Ecto neural progenitor cell (in vitro differentiated cells): ENCODE results near the gene ATP5PB.

Source experiments
- DNase-seq: peaks from one replicate; pipeline ENCODE4 v3.0.0-alpha.2; 2018; ENCODE audit warnings: low spot score

The ATP5PB gene

GRCh38 chr1:111448918-111449702 lies at the start of gene ATP5PB, which contains the start of gene WDR77:
TSS of gene ATP5PB (plus strand) at chr1:111449464. CDS start at chr1:111449542, 78 bp downstream.
TSS of gene WDR77 (minus strand) at chr1:111449256. CDS start at chr1:111449169, 87 bp downstream.
- DNase-seq, result peak; percentile 93

- no peak for DNase-seq
Observed at GRCh38 chr1:111399792-111400610, 49.3 kb upstream of the ATP5PB start.

GRCh38 chr1:111402083-111402482 lies 47.2 kb upstream of the ATP5PB start:
- no peak for DNase-seq

- DNase-seq, result no peak
Observed at GRCh38 chr1:111404588-111404987, 44.7 kb upstream of the ATP5PB start.

GRCh38 chr1:111406321-111406768 lies 42.9 kb upstream of the ATP5PB start:
- DNase-seq, result no peak

- no peak for DNase-seq
Observed at GRCh38 chr1:111407301-111407700, 42.0 kb upstream of the ATP5PB start.

GRCh38 chr1:111412839-111413238 lies 36.4 kb upstream of the ATP5PB start:
- DNase-seq, result no peak

GRCh38 chr1:111414756-111415155 lies 34.5 kb upstream of the ATP5PB start:
- no peak for DNase-seq

GRCh38 chr1:111415461-111415860 lies 33.8 kb upstream of the ATP5PB start:
- DNase-seq, result no peak

- no peak for DNase-seq
Observed at GRCh38 chr1:111417755-111418154, 31.5 kb upstream of the ATP5PB start.

GRCh38 chr1:111419037-111419436 lies 30.2 kb upstream of the ATP5PB start:
- no peak for DNase-seq

- DNase-seq, result no peak
Observed at GRCh38 chr1:111420377-111420776, 28.9 kb upstream of the ATP5PB start.

GRCh38 chr1:111422546-111423391 lies 26.5 kb upstream of the ATP5PB start:
- DNase-seq, result no peak

- DNase-seq, result no peak
Observed at GRCh38 chr1:111424281-111424680, 25.0 kb upstream of the ATP5PB start.

GRCh38 chr1:111436726-111437125 lies 12.5 kb upstream of the ATP5PB start:
- no peak for DNase-seq

- DNase-seq, result no peak
Observed at GRCh38 chr1:111439461-111440351, 9.6 kb upstream of the ATP5PB start.

GRCh38 chr1:111441573-111442192 lies 7.6 kb upstream of the ATP5PB start:
- peak; percentile 68 for DNase-seq

GRCh38 chr1:111442457-111442856 lies 6.8 kb upstream of the ATP5PB start:
- no peak for DNase-seq

- no peak for DNase-seq
Observed at GRCh38 chr1:111444031-111444430, 5.2 kb upstream of the ATP5PB start.

- no peak for DNase-seq
Observed at GRCh38 chr1:111446546-111446945, 2.7 kb upstream of the ATP5PB start.
